ENCODE measurements around the gene PLPPR3. TPM values are rescaled to one million over a fixed set of nuclear protein-coding genes. Genes with fewer than 3 reads are reported as not detected.

Gene PLPPR3
- total RNA-seq, 1 experiment from 2014 or later: 57.9 TPM

- H2BK15ac ChIP-seq (ENCODE audit: low read depth, low read length): no peak overlapping the region
- Mint-ChIP-seq H3K4me1 (peaks cover 23 to 36% of the 10 kb centered on the region in 2 experiments), H3K9me3 (no peaks in the 10 kb centered on the region; a peak in 1 of 5 replicates), H3K36me3 (ENCODE audit: insufficient read depth in 1 of 3, low read depth in 3 of 3) (peaks cover 56 to 79% (median 75%) of the 10 kb centered on the region in 3 experiments), H3K27ac (peak overlapping the region; percentile 67 to 91 (median 80)), H3K27me3 (ENCODE audit: low read depth) (no peaks in the 10 kb centered on the region), H3K4me3 (peak overlapping the region; percentile 12 to 71)
- peaks cover 63% of the 10 kb centered on the region for H3K79me2 ChIP-seq (ENCODE audit: insufficient read depth, low read length)
- no peak overlapping the region for H3T11ph ChIP-seq (ENCODE audit: low read length)
- no CpG with 5 or more reads among the region's 28 CpGs for WGBS (ENCODE audit: extremely low coverage, insufficient read length, low lambda C conversion rate)
- peaks cover 9% of the 10 kb centered on the region for H3K23me2 ChIP-seq (ENCODE audit: insufficient read length, low read depth, low read length, poor library complexity, severe bottlenecking)
- no peak overlapping the region for H3K56ac ChIP-seq (ENCODE audit: insufficient read length, low read depth, low read length)
- H2AK5ac ChIP-seq (ENCODE audit: insufficient read length, low read length): no peak overlapping the region
- H3K27me3 ChIP-seq (ENCODE audit: insufficient read depth, low read length): no peaks in the 10 kb centered on the region
- H3K4me2 ChIP-seq (ENCODE audit: insufficient read depth, insufficient read length, low read length): no peak overlapping the region
- H3K18ac ChIP-seq (ENCODE audit: insufficient read length, low read depth, low read length): no peak overlapping the region
- no peak for TF ChIP-seq CTCF (conservative IDR thresholded peaks at IDR 0.05)
- H3K27ac ChIP-seq (ENCODE audit: insufficient read length, low read depth, low read length): no peak overlapping the region
- H4K5ac ChIP-seq (ENCODE audit: insufficient read length, low read depth, low read length): no peak overlapping the region
- no peaks in the 10 kb centered on the region for H3K9me3 ChIP-seq (ENCODE audit: control insufficient read depth, low read depth, low read length)
- H3K4ac ChIP-seq (ENCODE audit: low read depth, low read length): no peak overlapping the region
- no peak overlapping the region for H2BK12ac ChIP-seq (ENCODE audit: insufficient read length, low read depth, low read length)
- H2AFZ ChIP-seq (ENCODE audit: low read length): no peak overlapping the region
- H2BK120ac ChIP-seq (ENCODE audit: low read depth, low read length, poor library complexity, severe bottlenecking): no peak overlapping the region
- H4K20me1 ChIP-seq (ENCODE audit: control insufficient read depth, insufficient read depth, insufficient read length): peaks cover 4% of the 10 kb centered on the region
- no peak overlapping the region for H3K23ac ChIP-seq (ENCODE audit: insufficient read length, low read depth, low read length)
- H3K4me1 ChIP-seq (ENCODE audit: insufficient read depth, low read length): no peaks in the 10 kb centered on the region; the same call in 1 of the 2 replicates
- H3K9ac ChIP-seq (ENCODE audit: extremely low read depth, insufficient read length, low read length): no peak overlapping the region
- DNase-seq: peak; percentile 27
- no peak overlapping the region for H4K8ac ChIP-seq (replicated peaks; ENCODE audit: insufficient read length, low read depth, low read length)
- no peak overlapping the region for H2BK20ac ChIP-seq (ENCODE audit: low read depth, low read length, poor library complexity, severe bottlenecking)
- no peak overlapping the region; the same call in 1 of the 2 replicates for H3K14ac ChIP-seq (ENCODE audit: insufficient read depth, low read length)
- no peak overlapping the region for H4K91ac ChIP-seq (ENCODE audit: insufficient read length, low read depth, low read length)
- H2BK5ac ChIP-seq (ENCODE audit: insufficient read length, low read length): no peak overlapping the region
- peaks cover 13% of the 10 kb centered on the region for H3K79me1 ChIP-seq (ENCODE audit: insufficient read depth, low read depth, low read length, poor library complexity, severe bottlenecking)
These were observed 19.2 kb downstream of the PLPPR3 start for GRCh38 chr19:802498-803098.

Measured in H9 (cell line).